GM19193 (cell line): Measurements from ENCODE around the gene FOXP1.

Experiments
- POLR2A ChIP-seq: IDR thresholded peaks from 4 replicates; pipeline ENCODE4 v1.6.1; 2011; ENCODE audit not compliant: insufficient read depth, insufficient read length; ENCODE audit errors: extremely low read depth

FOXP1 gene

DNA sequence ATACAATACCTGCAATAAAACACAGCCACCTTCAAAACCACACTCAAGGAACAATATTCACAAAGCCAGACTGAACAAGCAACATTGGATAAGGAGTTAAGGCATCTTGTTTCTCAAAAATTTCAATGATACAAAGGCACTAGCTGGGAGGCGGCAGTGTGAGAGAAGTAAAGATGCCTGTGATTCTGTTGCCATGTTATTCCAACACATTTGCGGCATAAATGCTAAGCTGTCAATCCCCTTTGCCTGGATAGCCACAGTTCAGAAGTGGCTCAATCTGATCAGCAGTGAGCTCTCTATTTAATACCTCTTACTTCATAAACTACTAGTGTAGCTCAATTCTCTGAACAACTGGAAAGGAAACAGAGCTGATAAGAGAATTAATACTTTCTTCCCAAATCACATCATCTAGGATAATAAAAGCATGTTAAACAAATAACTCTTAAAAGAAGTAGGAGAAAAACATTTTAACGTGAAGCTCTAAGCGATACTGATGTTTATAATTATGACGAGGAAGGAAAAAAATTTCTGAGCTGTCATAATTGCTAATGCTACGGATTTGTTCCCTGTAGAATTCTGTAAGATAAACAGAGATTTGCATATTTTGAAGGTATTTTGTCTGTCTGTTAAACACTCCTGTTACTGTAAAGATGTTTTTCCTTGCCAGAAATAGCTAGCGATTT lies 358.4 kb downstream of the FOXP1 start:
- no peak for TF ChIP-seq POLR2A

GRCh38 chr3:71219744-71220638 lies 363.5 kb downstream of the FOXP1 start:
- no peak for TF ChIP-seq POLR2A

DNA sequence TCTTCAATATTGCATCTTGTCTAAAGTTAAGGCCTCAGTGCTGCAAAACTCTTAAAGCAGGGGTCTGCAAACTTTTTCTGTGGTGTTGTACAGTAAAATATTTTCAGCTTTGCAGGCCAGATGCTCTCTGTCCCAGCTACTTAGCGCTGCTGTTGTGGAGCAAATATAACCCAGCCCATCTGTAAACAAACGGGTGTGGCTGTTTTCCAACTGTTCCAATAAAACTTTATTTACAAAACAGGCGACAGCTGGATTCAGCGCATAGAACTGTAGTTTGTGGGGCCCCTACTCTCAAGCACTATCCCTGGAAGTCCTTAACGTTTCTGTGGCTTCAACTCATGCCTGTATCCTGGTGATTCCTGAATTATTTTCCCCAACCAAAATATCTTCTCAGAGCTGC lies 365.0 kb downstream of the FOXP1 start:
- TF ChIP-seq POLR2A, result no peak

GRCh38 chr3:71217640-71218222 lies 365.8 kb downstream of the FOXP1 start:
- no peak for TF ChIP-seq POLR2A

DNA sequence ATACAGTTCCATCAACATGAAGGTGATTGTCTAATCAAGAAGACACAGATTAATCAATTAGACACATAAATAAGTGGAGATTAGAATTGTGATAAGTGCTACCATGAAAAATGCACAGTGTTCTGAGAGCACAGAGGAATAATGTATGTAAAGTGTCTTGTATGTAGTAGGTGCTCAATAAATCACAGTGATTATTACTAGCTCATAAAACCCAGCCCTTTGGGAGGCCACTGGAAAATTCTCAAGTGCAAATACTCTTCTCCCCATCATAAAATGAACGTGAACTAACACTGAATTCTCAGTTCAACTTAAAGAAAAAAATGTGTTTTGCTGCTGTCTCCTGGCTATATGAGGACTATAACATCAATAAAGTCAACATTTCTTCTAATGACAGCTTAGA lies 368.2 kb downstream of the FOXP1 start:
- no peak for TF ChIP-seq POLR2A

- TF ChIP-seq POLR2A, result no peak
These were observed 368.7 kb downstream of the FOXP1 start for GRCh38 chr3:71214797-71215196.

GRCh38 chr3:71214016-71214415 lies 369.5 kb downstream of the FOXP1 start:
- TF ChIP-seq POLR2A, result no peak

GRCh38 chr3:71211083-71211482 lies 372.4 kb downstream of the FOXP1 start:
- no peak for TF ChIP-seq POLR2A

GRCh38 chr3:71210257-71211007 lies 373.1 kb downstream of the FOXP1 start:
- no peak for TF ChIP-seq POLR2A

DNA sequence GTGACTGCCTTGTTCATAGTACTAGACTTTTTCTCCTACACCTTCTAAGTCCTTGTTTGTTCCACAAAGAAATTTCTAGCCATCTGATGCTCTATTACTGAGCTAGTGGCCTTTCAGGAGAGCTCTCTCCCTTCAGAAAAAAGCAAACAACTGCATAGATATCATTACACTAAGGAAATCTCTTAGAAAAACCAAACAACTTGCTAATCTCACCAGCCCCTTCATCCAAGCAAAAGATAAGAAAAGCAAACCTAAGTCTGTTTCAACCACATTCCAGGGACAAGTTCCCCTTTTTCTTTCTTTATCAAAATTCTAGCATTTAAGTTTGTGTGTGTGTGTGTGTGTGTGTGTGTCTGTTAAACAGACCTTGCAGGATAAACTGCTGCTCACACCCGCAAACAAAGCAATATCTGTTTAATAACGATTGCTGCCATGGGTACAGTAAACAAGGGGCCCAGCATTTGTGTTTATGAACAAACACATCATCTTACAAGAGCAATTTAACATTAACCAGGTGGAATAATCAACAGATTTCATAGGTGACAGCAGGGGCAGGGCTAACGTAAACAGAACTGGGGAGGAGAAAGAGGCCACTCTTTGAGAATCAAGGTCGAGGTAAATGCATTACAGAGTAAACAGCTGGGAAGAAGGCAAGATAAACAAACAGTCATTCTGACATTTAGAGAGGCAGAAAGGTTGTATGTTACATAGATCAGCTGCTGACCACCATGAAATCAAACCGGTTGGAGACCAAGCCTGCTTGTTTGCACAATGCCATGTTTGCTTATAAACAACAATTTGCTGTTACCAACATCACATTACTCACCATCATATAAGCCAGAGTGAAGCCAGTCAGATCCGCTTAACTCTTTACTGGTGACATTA lies 375.1 kb downstream of the FOXP1 start:
- no peak for TF ChIP-seq POLR2A

- no peak for TF ChIP-seq POLR2A
These were observed 375.9 kb downstream of the FOXP1 start for GRCh38 chr3:71207632-71208031.

GRCh38 chr3:71206305-71207165 lies 377.0 kb downstream of the FOXP1 start:
- TF ChIP-seq POLR2A, result no peak

- TF ChIP-seq POLR2A, result no peak
These were observed 379.6 kb downstream of the FOXP1 start for GRCh38 chr3:71203727-71204488.
